HCT116 (cell line): ENCODE measurements around the gene NFE2L3. TPM values are rescaled to one million over a fixed set of nuclear protein-coding genes. Genes with fewer than 3 reads are reported as not detected.

Source experiments
- ATAC-seq: fragments of 200-7000 bp; cut with Tn5 transposase; 2 replicates; pipeline ENCODE4 v1.9.1; 2020; ENCODE audit warnings: mild to moderate bottlenecking, moderate library complexity
- BruUV-seq: library from RNA; stranded (reverse); fragments of 400-500 nt; replicated peaks from 2 replicates; lab custom pipeline; 2021; lab: Mats Ljungman, UMichigan
- CTCF ChIA-PET: fragments of 300-600 bp; sonication (Branson Sonifier 250); formaldehyde crosslinking; loops from one replicate; lab custom pipeline; 2021; ENCODE audit warnings: antibody characterized with exemption; lab: Charles Lee
- POLR2A ChIA-PET: fragments of 300-600, 350-600 bp; sonication (Branson Sonifier 250); formaldehyde crosslinking; loops from one replicate; lab custom pipeline; 2021; ENCODE audit warnings: antibody characterized with exemption; lab: Charles Lee
- RAD21 ChIA-PET, 2 experiments: fragments of 300-600 bp; sonication (Branson Sonifier 250); formaldehyde crosslinking; loops; one replicate each; lab custom pipeline; 2023; ENCODE audit warnings: low total read pairs in 2 of 2; ENCODE audit not compliant: uncharacterized antibody in 2 of 2, unreplicated experiment in 2 of 2, low non-redundant PET in 1 of 2; lab: Charles Lee
- DNase-seq: peaks from one replicate; pipeline ENCODE4 v3.0.0-alpha.2; 2010; ENCODE audit warnings: low read depth, low spot score
- H2AFZ ChIP-seq: fragments of 200-600 bp; shearing (Covaris generic), sonication (generic); 2 replicates; pipeline ENCODE4 v1.6.1; 2017; ENCODE audit warnings: low read depth, mixed run types, mixed read lengths, antibody characterized with exemption, low read length; ENCODE audit not compliant: poor library complexity, severe bottlenecking
- H3K27ac ChIP-seq: 2 replicates; pipeline ENCODE4 v1.5.1; 2012; ENCODE audit warnings: low read depth, low read length
- H3K27me3 ChIP-seq: fragments of 200-600 bp; sonication (generic); 2 replicates; pipeline ENCODE4 v1.6.1; 2016; ENCODE audit warnings: mixed run types, low read length, mixed read lengths; ENCODE audit not compliant: insufficient read depth
- H3K36me3 ChIP-seq, 2 experiments: fragments of 200-500 bp in 1 of 2; fragments of 200-600 bp in 1 of 2; sonication (Bioruptor generic) in 1 of 2; sonication (generic) in 1 of 2; 2 replicates each; pipeline versions ENCODE4 v1.5.1 to v1.6.1; 2014 to 2016; ENCODE audit warnings: low read length in 2 of 2, inconsistent platforms in 1 of 2, mixed read lengths in 1 of 2, mixed run types in 1 of 2; ENCODE audit not compliant: insufficient read depth in 2 of 2, control insufficient read depth in 1 of 2
- H3K4me1 ChIP-seq, 2 experiments: fragments of 200-600 bp in 1 of 2; sonication (generic) in 1 of 2; 2 replicates each; pipeline versions ENCODE4 v1.5.1 to v1.6.1; 2012 to 2017; ENCODE audit warnings: low read length in 2 of 2, inconsistent platforms in 1 of 2, mild to moderate bottlenecking in 1 of 2, mixed read lengths in 1 of 2, mixed run types in 1 of 2, moderate library complexity in 1 of 2; ENCODE audit not compliant: insufficient read depth in 2 of 2, control insufficient read depth in 1 of 2
- H3K4me2 ChIP-seq: fragments of 200-600 bp; sonication (generic); 2 replicates; pipeline ENCODE4 v1.6.1; 2017; ENCODE audit warnings: mixed run types, low read length, mixed read lengths
- H3K4me3 ChIP-seq, 2 experiments: fragments of 200-600 bp in 1 of 2; sonication (generic) in 1 of 2; replicated peaks in 1 of 2; 2 replicates each; pipeline ENCODE4 v1.5.1; 2011 to 2016; ENCODE audit warnings: low read length in 2 of 2, control low read depth in 1 of 2, low read depth in 1 of 2, mild to moderate bottlenecking in 1 of 2, mixed read lengths in 1 of 2, mixed run types in 1 of 2
- H3K79me2 ChIP-seq: fragments of 200-600 bp; sonication (generic); 2 replicates; pipeline ENCODE4 v1.6.1; 2017; ENCODE audit warnings: mild to moderate bottlenecking, mixed run types, low read length, moderate library complexity, mixed read lengths; ENCODE audit not compliant: insufficient read depth
- H3K9ac ChIP-seq: fragments of 200-600 bp; sonication (generic); 2 replicates; pipeline ENCODE4 v1.6.1; 2016; ENCODE audit warnings: low read length, mixed read lengths
- H3K9me2 ChIP-seq: fragments of 200-600 bp; sonication (generic), shearing (Covaris generic); 2 replicates; pipeline ENCODE4 v1.6.1; 2017; ENCODE audit warnings: mixed run types, mild to moderate bottlenecking, moderate library complexity; ENCODE audit not compliant: insufficient read depth
- H3K9me3 ChIP-seq, 2 experiments: fragments of 200-500 bp in 1 of 2; fragments of 200-600 bp in 1 of 2; sonication (Bioruptor generic) in 1 of 2; sonication (generic) in 1 of 2; 2 replicates each; pipeline ENCODE4 v1.6.1; 2014 to 2017; ENCODE audit warnings: low read length in 2 of 2, mixed read lengths in 2 of 2, inconsistent platforms in 1 of 2, low read depth in 1 of 2, mild to moderate bottlenecking in 1 of 2, mixed run types in 1 of 2, moderate library complexity in 1 of 2; ENCODE audit not compliant: control insufficient read depth in 1 of 2, insufficient read depth in 1 of 2
- H4K20me1 ChIP-seq: fragments of 200-600 bp; sonication (generic), shearing (Covaris generic); 2 replicates; pipeline ENCODE4 v1.6.1; 2017; ENCODE audit warnings: mixed run types, mild to moderate bottlenecking, moderate library complexity; ENCODE audit not compliant: insufficient read depth
- CBX3 ChIP-seq: IDR thresholded peaks from 2 replicates; pipeline ENCODE4 v1.6.1; 2012; ENCODE audit warnings: low read depth
- CEBPB ChIP-seq: IDR thresholded peaks from 2 replicates; pipeline ENCODE4 v1.6.1; 2012; ENCODE audit warnings: low read depth
- ELF1 ChIP-seq: IDR thresholded peaks from 2 replicates; pipeline ENCODE4 v1.6.1; 2012; ENCODE audit warnings: low read depth, borderline replicate concordance
- EZH2 ChIP-seq: fragments of 200-600 bp; sonication (generic); IDR thresholded peaks from 2 replicates; pipeline ENCODE4 v1.6.1; 2017; ENCODE audit warnings: antibody characterized with exemption, mixed run types
- EZH2phosphoT487 ChIP-seq: fragments of 200-600 bp; IDR thresholded peaks from 2 replicates; pipeline ENCODE4 v1.6.1; 2018; ENCODE audit warnings: antibody characterized with exemption, borderline replicate concordance
- JUND ChIP-seq: IDR thresholded peaks from 2 replicates; pipeline ENCODE4 v1.6.1; 2012
- POLR2AphosphoS5 ChIP-seq: IDR thresholded peaks from 2 replicates; pipeline ENCODE4 v1.6.1; 2011; ENCODE audit warnings: mild to moderate bottlenecking, low read depth, low read length, moderate library complexity
- RAD21 ChIP-seq: IDR thresholded peaks from 2 replicates; pipeline ENCODE4 v1.6.1; 2012; ENCODE audit warnings: low read depth, mild to moderate bottlenecking
- SIN3A ChIP-seq: IDR thresholded peaks from 2 replicates; pipeline ENCODE4 v1.6.1; 2012; ENCODE audit warnings: low read depth
- SP1 ChIP-seq: IDR thresholded peaks from 2 replicates; pipeline ENCODE4 v1.6.1; 2012; ENCODE audit warnings: low read depth
- SRF ChIP-seq: IDR thresholded peaks from 2 replicates; pipeline ENCODE4 v1.6.1; 2012; ENCODE audit warnings: low read depth
- TCF7L2 ChIP-seq: IDR thresholded peaks from 2 replicates; pipeline ENCODE4 v1.7.0; 2011; ENCODE audit warnings: borderline replicate concordance, inconsistent platforms; ENCODE audit not compliant: insufficient read depth, insufficient read length; ENCODE audit errors: extremely low read depth
- YY1 ChIP-seq: IDR thresholded peaks from 2 replicates; pipeline ENCODE4 v1.6.1; 2011; ENCODE audit warnings: low read length, low read depth, moderate library complexity, mild to moderate bottlenecking; ENCODE audit not compliant: insufficient replicate concordance; ENCODE audit errors: extremely low read depth
- ZFX ChIP-seq: fragments of 450-650 bp; IDR thresholded peaks from 2 replicates; pipeline ENCODE4 v1.6.1; 2017
- ZNF274 ChIP-seq: fragments of 200-500 bp; sonication (Bioruptor generic); IDR thresholded peaks from 2 replicates; pipeline ENCODE4 v1.6.1; 2014; ENCODE audit warnings: mild to moderate bottlenecking, low read depth, low read length, inconsistent platforms
- intact Hi-C: fragments of 100-400 bp; cut with micrococcal nuclease; formaldehyde crosslinking; loops from 2 replicates; pipeline ENCODE4 v1.10.0; 2022
- total RNA-seq: library from RNA; stranded (reverse); gene quantifications from one replicate; pipeline ENCODE4 v1.2.1, GENCODE V29; 2021; ENCODE audit not compliant: unreplicated experiment
- TF ChIP-seq, protein P1 (sequence below): IDR thresholded peaks from 2 replicates; pipeline ENCODE4 v1.6.1; 2012; ENCODE audit warnings: low read depth
- TF ChIP-seq, protein P2 (sequence below): IDR thresholded peaks from 2 replicates; pipeline ENCODE4 v1.6.1; 2012
- TF ChIP-seq, protein P3 (sequence below), 3 experiments: fragments of 200-600 bp in 1 of 3; sonication (generic) in 1 of 3; IDR thresholded peaks in 2 of 3; conservative IDR thresholded peaks in 1 of 3; 2 replicates each; pipeline ENCODE4 v1.5.1; 2012 to 2017; ENCODE audit warnings: low read depth in 2 of 3, low read length in 2 of 3, antibody characterized with exemption in 1 of 3, borderline replicate concordance in 1 of 3, control low read depth in 1 of 3, mild to moderate bottlenecking in 1 of 3, mixed read lengths in 1 of 3, mixed run types in 1 of 3, moderate library complexity in 1 of 3; ENCODE audit not compliant: insufficient read depth in 1 of 3
- TF ChIP-seq, protein P4 (sequence below): IDR thresholded peaks from 2 replicates; pipeline ENCODE4 v1.6.1; 2011; ENCODE audit warnings: mild to moderate bottlenecking, low read length, moderate library complexity; ENCODE audit not compliant: insufficient replicate concordance; ENCODE audit errors: extremely low read depth

NFE2L3 gene
- total RNA-seq, 1 experiment from 2014 or later: 27.0 TPM

DNA sequence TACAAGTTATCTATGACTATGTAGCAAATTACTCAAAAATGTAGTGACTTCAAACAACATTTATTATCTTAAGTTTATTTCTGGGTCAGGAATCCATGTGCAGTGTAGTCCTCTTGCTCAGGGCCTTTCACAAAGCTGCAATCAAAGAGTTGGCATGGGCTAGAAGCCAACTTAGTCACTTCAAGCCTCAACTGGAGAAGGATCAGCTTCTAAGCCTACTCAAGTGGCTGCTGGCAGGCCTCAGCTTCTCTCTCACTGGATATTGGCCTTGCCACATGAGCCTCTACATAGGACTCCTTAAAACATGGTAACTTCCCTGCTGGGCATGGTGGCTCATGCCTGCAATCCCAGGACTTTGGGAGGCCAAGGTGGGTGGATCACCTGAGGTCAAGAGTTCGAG lies 5.0 kb upstream of the NFE2L3 start:
- Histone ChIP-seq H3K4me2 (no peak overlapping the region), H3K27me3 (no peaks in the 10 kb centered on the region), H3K9ac (no peak overlapping the region), H3K9me2 (no peaks in the 10 kb centered on the region), H3K4me3 (no peak overlapping the region), H3K36me3 (no peaks in the 10 kb centered on the region), H2AFZ (no peak overlapping the region), H3K27ac (no peak overlapping the region), H3K4me1 (peaks cover 4 to 7% of the 10 kb centered on the region in 2 experiments), H4K20me1 (no peaks in the 10 kb centered on the region)
- intact Hi-C loops: no loop called here
- RAD21 ChIA-PET: no interaction called here
- BruUV-seq: no TSS peak
- CTCF ChIA-PET: no interaction called here
- ATAC-seq (no peak), DNase-seq (no peak)
- POLR2A ChIA-PET: no interaction called here
- no peak for TF ChIP-seq SIN3A
- no peak for TF ChIP-seq EZH2phosphoT487
- TF ChIP-seq ZNF274: no peak
- TF ChIP-seq, protein P1, sequence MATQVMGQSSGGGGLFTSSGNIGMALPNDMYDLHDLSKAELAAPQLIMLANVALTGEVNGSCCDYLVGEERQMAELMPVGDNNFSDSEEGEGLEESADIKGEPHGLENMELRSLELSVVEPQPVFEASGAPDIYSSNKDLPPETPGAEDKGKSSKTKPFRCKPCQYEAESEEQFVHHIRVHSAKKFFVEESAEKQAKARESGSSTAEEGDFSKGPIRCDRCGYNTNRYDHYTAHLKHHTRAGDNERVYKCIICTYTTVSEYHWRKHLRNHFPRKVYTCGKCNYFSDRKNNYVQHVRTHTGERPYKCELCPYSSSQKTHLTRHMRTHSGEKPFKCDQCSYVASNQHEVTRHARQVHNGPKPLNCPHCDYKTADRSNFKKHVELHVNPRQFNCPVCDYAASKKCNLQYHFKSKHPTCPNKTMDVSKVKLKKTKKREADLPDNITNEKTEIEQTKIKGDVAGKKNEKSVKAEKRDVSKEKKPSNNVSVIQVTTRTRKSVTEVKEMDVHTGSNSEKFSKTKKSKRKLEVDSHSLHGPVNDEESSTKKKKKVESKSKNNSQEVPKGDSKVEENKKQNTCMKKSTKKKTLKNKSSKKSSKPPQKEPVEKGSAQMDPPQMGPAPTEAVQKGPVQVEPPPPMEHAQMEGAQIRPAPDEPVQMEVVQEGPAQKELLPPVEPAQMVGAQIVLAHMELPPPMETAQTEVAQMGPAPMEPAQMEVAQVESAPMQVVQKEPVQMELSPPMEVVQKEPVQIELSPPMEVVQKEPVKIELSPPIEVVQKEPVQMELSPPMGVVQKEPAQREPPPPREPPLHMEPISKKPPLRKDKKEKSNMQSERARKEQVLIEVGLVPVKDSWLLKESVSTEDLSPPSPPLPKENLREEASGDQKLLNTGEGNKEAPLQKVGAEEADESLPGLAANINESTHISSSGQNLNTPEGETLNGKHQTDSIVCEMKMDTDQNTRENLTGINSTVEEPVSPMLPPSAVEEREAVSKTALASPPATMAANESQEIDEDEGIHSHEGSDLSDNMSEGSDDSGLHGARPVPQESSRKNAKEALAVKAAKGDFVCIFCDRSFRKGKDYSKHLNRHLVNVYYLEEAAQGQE: no peak
- TF ChIP-seq CBX3: no peak
- TF ChIP-seq RAD21: no peak
- TF ChIP-seq, protein P2, sequence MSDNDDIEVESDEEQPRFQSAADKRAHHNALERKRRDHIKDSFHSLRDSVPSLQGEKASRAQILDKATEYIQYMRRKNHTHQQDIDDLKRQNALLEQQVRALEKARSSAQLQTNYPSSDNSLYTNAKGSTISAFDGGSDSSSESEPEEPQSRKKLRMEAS: no peak
- TF ChIP-seq POLR2AphosphoS5: no peak
- TF ChIP-seq, protein P3, sequence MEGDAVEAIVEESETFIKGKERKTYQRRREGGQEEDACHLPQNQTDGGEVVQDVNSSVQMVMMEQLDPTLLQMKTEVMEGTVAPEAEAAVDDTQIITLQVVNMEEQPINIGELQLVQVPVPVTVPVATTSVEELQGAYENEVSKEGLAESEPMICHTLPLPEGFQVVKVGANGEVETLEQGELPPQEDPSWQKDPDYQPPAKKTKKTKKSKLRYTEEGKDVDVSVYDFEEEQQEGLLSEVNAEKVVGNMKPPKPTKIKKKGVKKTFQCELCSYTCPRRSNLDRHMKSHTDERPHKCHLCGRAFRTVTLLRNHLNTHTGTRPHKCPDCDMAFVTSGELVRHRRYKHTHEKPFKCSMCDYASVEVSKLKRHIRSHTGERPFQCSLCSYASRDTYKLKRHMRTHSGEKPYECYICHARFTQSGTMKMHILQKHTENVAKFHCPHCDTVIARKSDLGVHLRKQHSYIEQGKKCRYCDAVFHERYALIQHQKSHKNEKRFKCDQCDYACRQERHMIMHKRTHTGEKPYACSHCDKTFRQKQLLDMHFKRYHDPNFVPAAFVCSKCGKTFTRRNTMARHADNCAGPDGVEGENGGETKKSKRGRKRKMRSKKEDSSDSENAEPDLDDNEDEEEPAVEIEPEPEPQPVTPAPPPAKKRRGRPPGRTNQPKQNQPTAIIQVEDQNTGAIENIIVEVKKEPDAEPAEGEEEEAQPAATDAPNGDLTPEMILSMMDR (IDR thresholded peaks at IDR 0.05 in 2 of 3, conservative IDR thresholded peaks at IDR 0.05 in 1 of 3; ENCODE audit: borderline replicate concordance in 1 of 3, insufficient read depth in 1 of 3, low read depth in 2 of 3, low read length in 2 of 3): no peak
- TF ChIP-seq TCF7L2: no peak
- no peak for TF ChIP-seq JUND
- no peak for TF ChIP-seq SRF
- no peak for TF ChIP-seq ZFX
- TF ChIP-seq YY1: no peak
- TF ChIP-seq ELF1: no peak
- TF ChIP-seq CEBPB: no peak
- TF ChIP-seq SP1: no peak
- TF ChIP-seq, protein P4, sequence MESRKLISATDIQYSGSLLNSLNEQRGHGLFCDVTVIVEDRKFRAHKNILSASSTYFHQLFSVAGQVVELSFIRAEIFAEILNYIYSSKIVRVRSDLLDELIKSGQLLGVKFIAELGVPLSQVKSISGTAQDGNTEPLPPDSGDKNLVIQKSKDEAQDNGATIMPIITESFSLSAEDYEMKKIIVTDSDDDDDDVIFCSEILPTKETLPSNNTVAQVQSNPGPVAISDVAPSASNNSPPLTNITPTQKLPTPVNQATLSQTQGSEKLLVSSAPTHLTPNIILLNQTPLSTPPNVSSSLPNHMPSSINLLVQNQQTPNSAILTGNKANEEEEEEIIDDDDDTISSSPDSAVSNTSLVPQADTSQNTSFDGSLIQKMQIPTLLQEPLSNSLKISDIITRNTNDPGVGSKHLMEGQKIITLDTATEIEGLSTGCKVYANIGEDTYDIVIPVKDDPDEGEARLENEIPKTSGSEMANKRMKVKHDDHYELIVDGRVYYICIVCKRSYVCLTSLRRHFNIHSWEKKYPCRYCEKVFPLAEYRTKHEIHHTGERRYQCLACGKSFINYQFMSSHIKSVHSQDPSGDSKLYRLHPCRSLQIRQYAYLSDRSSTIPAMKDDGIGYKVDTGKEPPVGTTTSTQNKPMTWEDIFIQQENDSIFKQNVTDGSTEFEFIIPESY: no peak
- no peak for TF ChIP-seq EZH2
- TF ChIP-seq, all 23 proteins: peak for 0
- Histone ChIP-seq H3K9me3 (no peaks in the 10 kb centered on the region), H3K79me2 (no peaks in the 10 kb centered on the region)
